Inferior parietal cortex (tissue), 1 donor: ENCODE data around the gene RAI2.
"Not testable (repeated sequence)": the region's sequence is repeated elsewhere in the genome, so short reads cannot be mapped to it uniquely, and the experiment has no call there.

Source experiments
- DNase-seq: peaks from one replicate; pipeline ENCODE4 v3.0.0-alpha.2; 2016; ENCODE audit errors: extremely low spot score

The RAI2 gene

DNA sequence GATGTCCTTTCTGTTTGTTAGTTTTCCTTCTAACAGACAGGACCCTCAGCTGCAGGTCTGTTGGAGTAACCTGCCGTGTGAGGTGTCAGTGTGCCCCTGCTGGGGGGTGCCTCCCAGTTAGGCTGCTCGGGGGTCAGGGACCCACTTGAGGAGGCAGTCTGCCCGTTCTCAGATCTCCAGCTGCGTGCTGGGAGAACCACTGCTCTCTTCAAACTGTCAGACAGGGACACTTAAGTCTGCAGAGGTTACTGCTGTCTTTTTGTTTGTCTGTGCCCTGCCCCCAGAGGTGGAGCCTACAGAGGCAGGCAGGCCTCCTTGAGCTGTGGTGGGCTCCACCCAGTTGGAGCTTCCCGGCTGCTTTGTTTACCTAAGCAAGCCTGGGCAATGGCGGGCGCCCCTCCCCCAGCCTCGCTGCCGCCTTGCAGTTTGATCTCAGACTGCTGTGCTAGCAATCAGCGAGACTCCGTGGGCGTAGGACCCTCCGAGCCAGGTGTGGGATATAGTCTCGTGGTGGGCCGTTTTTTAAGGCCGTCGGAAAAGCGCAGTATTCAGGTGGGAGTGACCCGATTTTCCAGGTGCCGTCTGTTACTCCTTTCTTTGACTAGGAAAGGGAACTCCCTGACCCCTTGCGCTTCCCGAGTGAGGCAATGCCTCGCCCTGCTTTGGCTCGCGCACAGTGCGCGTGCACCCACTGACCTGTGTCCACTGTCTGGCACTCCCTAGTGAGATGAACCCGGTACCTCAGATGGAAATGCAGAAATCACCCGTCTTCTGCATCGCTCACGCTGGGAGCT lies 74.3 kb downstream of the RAI2 start:
- DNase-seq, result not testable (repeated sequence)

DNA sequence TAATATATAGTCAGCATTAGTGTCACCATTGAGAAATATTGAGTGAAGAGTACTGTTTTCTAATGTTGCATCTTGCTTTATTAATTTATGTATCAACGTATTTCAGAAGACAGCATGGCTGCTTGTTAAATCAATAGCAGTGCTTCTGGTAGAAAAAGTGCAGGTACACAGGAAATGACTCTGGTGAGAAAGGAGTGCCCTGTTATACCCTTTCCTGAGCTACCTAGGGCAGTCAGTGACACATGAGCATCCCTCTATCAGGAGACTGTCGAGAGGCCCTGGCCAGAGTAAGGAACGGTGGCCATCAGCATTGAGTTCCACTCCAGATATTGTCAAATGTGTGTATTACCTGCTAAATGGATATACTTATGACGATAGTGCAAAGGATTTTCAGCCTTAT lies 81.7 kb downstream of the RAI2 start:
- DNase-seq, result no peak

DNA sequence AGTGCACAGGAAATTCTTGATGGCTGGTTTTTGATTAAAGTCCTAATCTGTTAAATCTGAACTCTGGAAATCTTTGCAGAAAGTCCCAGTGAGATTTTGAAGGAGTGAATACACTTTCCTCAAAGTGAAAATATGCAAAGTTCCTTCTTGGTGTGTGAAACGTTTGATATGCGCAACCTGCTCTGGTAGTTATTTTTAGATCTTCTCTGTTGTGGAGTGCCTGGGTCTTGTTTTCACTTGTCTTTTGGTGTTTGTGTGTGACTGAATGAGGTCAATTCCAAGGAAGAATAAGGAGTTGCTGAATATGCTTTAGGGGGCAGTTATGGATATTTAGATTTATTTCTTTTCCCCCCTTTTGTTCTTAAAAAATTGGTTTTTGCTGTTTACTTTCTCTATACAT lies 82.1 kb downstream of the RAI2 start:
- DNase-seq, result no peak

DNA sequence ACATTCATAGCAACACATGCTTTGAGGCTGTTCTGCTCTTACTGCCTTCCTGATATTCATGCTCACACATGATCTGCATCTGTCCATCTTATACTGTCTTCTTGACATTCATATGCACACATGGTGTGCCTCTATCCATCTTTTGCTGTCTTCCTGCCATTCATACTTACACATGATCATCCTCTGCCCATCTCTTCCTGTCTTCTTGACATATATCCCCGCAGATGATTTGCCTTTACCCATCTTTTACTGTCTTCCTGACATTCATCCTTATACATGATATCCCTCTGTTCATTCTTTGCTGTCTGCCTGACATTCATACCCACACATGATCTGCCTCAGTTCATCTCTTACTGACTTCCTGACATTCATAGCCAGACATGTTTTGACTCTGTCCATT lies 87.0 kb downstream of the RAI2 start:
- DNase-seq, result no peak

DNA sequence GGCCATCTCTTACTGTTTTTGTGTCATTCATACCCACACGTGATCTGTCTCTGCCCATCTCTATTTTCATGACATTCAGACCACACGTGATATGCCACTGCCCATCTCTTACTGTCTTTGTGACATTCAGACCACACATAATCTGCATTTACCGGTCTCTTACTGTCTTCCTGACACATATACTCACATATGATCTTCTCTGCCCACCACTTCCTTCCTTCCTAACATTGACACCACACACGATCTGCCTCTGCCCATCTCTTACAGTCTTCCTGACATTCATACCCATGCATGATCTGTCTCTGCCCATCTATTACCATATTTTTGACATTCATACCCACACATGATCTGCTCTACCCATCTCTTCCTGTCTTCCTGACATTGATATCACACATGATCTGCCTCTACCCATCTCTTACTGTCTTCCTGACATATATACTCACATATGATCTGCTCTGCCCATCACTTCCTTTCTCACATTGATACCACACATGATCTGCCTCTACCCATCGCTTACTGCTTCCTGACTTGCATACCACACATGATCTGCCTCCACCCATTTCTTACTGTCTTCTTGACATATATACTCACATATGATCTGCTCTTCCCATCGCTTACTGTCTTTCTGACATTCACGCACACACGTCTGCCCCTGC lies 87.7 kb downstream of the RAI2 start:
- no peak for DNase-seq

DNA sequence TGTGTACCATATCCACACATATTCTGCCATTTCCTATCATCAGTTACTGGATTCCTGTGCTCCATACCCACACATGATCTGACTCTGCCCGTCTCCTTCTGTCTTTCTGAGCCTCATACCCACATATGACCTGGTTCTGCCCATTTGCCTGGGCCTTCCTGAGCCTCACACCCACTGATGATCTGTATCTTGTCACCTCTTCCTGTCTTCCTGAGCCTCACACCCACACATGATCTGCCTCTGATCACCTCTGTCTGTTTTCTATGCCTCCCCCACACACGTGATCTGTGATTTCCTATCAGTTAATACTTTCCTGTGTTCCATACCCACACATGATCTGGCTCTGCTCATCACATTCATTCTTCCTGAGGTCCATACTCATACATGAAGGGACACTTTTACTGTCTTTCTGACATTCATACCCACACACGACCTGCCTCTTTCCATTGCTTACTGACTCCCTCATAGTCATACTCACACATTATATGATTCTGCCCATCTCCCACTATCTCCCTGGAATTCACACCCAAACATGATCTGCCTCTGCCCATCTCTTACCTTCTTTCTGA lies 91.3 kb downstream of the RAI2 start:
- DNase-seq, result no peak

DNA sequence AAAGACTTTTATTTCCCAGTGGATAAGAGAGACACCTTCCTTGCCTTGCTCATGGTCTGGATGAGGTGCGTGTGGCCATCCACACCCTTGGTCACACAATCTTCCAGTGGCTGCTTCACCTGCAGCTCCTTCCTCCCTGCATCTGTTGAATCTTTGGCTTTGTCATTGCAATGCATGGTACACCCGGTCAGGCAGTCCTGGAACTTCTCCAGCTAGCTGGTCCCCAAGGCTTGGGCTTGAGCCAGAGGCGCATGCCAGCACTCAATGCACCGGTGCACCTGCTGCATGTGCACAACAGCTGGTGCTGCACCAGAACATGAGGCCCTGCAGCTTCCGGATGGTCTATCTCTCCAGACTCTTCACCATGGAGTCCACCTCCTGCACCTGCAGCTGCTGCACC lies 92.1 kb downstream of the RAI2 start:
- DNase-seq, result no peak

DNA sequence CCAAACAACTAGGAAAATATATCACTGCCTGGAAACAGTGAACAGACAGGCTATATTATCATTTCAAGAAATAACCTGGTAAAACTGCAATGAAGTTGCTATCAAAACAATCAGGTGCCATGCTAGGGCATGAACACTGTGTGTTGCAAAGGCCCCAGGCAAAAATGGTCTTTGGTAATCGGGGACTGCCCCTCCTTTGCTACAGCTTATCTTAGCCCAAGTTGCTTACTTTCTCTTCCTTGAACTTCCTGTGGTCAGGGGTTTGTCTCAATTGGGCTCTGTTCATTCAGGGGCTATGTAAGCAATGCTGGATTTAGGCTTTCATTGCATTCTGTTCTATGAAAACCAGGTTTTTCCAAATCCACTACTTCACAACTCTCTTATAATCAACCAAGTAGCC lies 93.4 kb downstream of the RAI2 start:
- no peak for DNase-seq

DNA sequence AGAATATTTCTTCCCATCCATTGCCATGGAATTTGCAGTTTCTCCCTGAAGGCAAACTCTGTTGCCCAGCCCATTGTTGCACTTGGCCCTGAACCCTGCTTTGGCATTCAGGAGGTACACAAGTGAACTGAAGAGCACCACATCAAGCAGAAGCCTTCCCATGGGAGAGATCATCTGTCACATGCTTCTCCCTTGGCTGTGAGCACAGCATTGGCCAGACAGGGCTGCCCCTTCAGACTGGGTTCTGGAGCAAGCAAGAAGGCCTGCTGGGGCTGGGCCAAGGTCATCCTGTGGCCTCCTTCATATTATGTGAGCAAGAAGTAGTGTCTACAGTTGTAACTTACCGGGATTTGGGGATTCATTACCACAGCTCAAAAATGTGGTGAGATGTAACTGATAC lies 101.1 kb downstream of the RAI2 start:
- DNase-seq, result no peak

DNA sequence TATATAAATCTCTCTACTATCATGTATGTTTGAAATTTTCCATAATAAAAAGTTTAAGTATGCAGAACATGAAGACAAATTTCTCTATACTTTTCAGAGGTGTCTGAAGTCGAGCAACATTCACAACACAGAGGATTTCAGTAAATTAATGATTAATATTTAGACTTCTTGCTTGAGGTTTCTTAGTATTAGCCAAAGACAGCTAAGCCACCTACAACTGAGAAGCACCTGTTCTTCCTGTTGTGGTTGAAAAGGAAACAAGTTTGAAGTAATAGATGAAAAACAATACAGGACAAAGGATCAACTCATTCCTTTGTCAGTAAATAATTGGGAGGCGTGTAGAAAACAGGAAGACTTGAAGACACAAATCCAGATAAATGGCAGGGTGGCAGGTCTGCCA lies 102.7 kb downstream of the RAI2 start:
- DNase-seq, result no peak

DNA sequence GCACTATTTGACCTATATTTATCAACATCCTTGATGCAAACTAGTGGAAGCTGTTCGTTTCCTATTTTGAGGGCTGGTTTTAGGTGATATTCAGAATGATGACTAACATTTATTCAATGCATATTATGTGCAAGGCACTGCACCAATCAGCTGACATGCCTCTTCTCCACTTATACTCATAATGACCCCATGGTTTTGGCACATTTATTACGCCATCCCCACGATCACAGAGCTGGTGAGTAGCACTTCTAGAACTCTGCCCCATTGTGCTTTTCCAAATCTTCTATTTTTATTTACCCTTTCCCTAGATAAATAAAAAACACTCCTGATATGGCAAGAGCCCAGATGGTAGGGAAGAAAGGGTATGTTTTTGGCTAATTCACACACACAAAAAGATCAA lies 110.7 kb downstream of the RAI2 start:
- no peak for DNase-seq
